ENCODE data around the gene EPHB2. TPM values are rescaled to one million over a fixed set of nuclear protein-coding genes. Genes with fewer than 3 reads are reported as not detected.

EPHB2 gene
- total and polyA plus RNA-seq, 11 donors, result 0.11 to 6.3 (median 0.70) TPM

DNA sequence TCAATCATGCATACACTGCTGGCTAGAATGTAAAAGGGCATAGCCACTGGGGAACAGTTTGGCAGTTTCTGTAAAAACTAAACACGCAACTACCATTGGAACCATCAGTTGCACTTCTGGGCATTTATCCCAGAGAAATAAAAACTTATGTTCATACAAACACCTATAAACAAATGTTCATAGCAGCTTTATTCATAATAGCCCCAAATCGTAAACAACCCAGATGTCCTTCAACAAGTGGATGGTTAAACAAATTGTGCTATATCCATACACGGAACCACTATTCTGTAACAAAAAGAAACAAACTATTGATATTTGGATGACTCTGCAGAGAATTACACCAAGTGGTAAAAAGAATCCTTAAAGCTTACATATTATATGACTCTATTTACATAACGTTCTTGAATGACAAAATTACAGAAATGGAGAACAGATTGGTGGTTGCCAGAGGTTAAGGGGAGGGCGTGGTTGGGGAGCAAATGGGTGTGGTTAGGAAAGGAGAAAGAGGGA is 239.2 kb downstream of the EPHB2 start:
- WGBS, 4 donors, result 70 to 77% (median 72%) methylated on average over 5 of the region's 5 CpGs
- H3K27me3 ChIP-seq, result peaks cover 13 to 70% (median 31%) of the 10 kb centered on the region in 9 donors
- intact Hi-C loops (cut with DNase I), result no loop called here
- ATAC-seq (no peak), DNase-seq (no peak)
- H3K27ac ChIP-seq, result no peak overlapping the region
- TF ChIP-seq, protein P1, sequence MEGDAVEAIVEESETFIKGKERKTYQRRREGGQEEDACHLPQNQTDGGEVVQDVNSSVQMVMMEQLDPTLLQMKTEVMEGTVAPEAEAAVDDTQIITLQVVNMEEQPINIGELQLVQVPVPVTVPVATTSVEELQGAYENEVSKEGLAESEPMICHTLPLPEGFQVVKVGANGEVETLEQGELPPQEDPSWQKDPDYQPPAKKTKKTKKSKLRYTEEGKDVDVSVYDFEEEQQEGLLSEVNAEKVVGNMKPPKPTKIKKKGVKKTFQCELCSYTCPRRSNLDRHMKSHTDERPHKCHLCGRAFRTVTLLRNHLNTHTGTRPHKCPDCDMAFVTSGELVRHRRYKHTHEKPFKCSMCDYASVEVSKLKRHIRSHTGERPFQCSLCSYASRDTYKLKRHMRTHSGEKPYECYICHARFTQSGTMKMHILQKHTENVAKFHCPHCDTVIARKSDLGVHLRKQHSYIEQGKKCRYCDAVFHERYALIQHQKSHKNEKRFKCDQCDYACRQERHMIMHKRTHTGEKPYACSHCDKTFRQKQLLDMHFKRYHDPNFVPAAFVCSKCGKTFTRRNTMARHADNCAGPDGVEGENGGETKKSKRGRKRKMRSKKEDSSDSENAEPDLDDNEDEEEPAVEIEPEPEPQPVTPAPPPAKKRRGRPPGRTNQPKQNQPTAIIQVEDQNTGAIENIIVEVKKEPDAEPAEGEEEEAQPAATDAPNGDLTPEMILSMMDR (IDR thresholded peaks at IDR 0.05), result no peak
- no peak for TF ChIP-seq POLR2A (IDR thresholded peaks at IDR 0.05)
- H3K4me3 ChIP-seq, result no peak overlapping the region
- H3K36me3 ChIP-seq, result no peaks in the 10 kb centered on the region
- H3K4me1 ChIP-seq, result peaks cover 0 to 7% (median 0%) of the 10 kb centered on the region in 12 donors
- H3K9me3 ChIP-seq, result peaks cover 0 to 3% (median 0%) of the 10 kb centered on the region in 12 donors

GRCh38 chr1:22951796-22952195 is 241.2 kb downstream of the EPHB2 start:
- Histone ChIP-seq H3K27me3 (peaks cover 13 to 75% (median 31%) of the 10 kb centered on the region in 9 donors), H3K9me3 (peaks cover 0 to 3% (median 0%) of the 10 kb centered on the region in 12 donors), H3K36me3 (no peaks in the 10 kb centered on the region), H3K4me1 (peaks cover 0 to 7% (median 0%) of the 10 kb centered on the region in 12 donors), H3K4me3 (no peak overlapping the region), H3K27ac (no peak overlapping the region)
- WGBS, 4 donors, result 67 to 76% (median 72%) methylated on average over 3 of the region's 3 CpGs
- TF ChIP-seq, protein P1 (IDR thresholded peaks at IDR 0.05), result no peak
- no peak for TF ChIP-seq POLR2A (IDR thresholded peaks at IDR 0.05)
- no peak for ATAC-seq
- intact Hi-C loops (cut with DNase I), result no loop called here
- DNase-seq, result no peak

- 80 to 86% (median 83%) methylated on average over 4 to 5 of the region's 5 CpGs for WGBS, 4 donors
- ATAC-seq, result no peak
- intact Hi-C loops (cut with DNase I), result no loop called here
- DNase-seq, result no peak
- H3K4me3 ChIP-seq, result no peak overlapping the region
- H3K36me3 ChIP-seq, result no peaks in the 10 kb centered on the region
- H3K27ac ChIP-seq, result no peak overlapping the region
- H3K4me1 ChIP-seq, result peaks cover 0 to 7% (median 0%) of the 10 kb centered on the region in 12 donors
- H3K27me3 ChIP-seq, result peaks cover 13 to 69% (median 31%) of the 10 kb centered on the region in 9 donors
- H3K9me3 ChIP-seq, result peaks cover 0 to 3% (median 0%) of the 10 kb centered on the region in 12 donors
- no peak for TF ChIP-seq POLR2A (IDR thresholded peaks at IDR 0.05)
- TF ChIP-seq, protein P1 (IDR thresholded peaks at IDR 0.05), result no peak
These were observed 242.0 kb downstream of the EPHB2 start for GRCh38 chr1:22952694-22953056.

GRCh38 chr1:22953057-22953739 is 242.6 kb downstream of the EPHB2 start:
- Histone ChIP-seq H3K36me3 (no peaks in the 10 kb centered on the region), H3K9me3 (peaks cover 0 to 3% (median 0%) of the 10 kb centered on the region in 12 donors), H3K4me3 (peak overlapping the region in 1 of 12 donors; percentile 22), H3K27ac (no peak overlapping the region), H3K4me1 (peaks cover 0 to 7% (median 0%) of the 10 kb centered on the region in 12 donors), H3K27me3 (peaks cover 13 to 64% (median 31%) of the 10 kb centered on the region in 9 donors)
- TF ChIP-seq, protein P1 (IDR thresholded peaks at IDR 0.05), result no peak
- TF ChIP-seq POLR2A (IDR thresholded peaks at IDR 0.05), result no peak
- peak in 1 of 4 donors; percentile 48 for ATAC-seq
- WGBS, 4 donors, result 9 to 14% (median 12%) methylated on average over 47 to 92 of the region's 92 CpGs
- DNase-seq, result no peak
- intact Hi-C loops (cut with DNase I), result no loop called here
